Endothelial cell of umbilical vein (primary cell): ENCODE data around the gene ELK3. TPM values are rescaled to one million over a fixed set of nuclear protein-coding genes. Genes with fewer than 3 reads are reported as not detected.

ENCODE experiments used
- BruUV-seq: library from RNA; stranded (reverse); fragments of 400-500 nt; replicated peaks from 2 replicates; lab custom pipeline; 2021; lab: Mats Ljungman, UMichigan
- CTCF ChIA-PET: fragments of 300-600, 350-600 bp; sonication (Branson Sonifier 250); formaldehyde crosslinking; loops from one replicate; lab custom pipeline; 2021; ENCODE audit warnings: antibody characterized with exemption, inconsistent platforms; lab: Charles Lee
- POLR2A ChIA-PET: fragments of 300-600, 350-600 bp; sonication (Branson Sonifier 250); formaldehyde crosslinking; loops from one replicate; lab custom pipeline; 2021; ENCODE audit warnings: antibody characterized with exemption, inconsistent platforms; lab: Charles Lee
- DNase-seq: peaks from one replicate; pipeline ENCODE4 v3.0.0-alpha.2; 2011; ENCODE audit warnings: low read depth, low spot score
- FAIRE-seq: peaks from 2 replicates; lab custom pipeline; 2011; peaks lifted over from hg19 to GRCh38; lab: Jason Lieb, UNC
- H2AFZ ChIP-seq: 2 replicates; pipeline ENCODE4 v1.6.0; 2012; ENCODE audit warnings: low read depth, low read length, control low read depth, inconsistent platforms
- H3K27ac ChIP-seq: 2 replicates; pipeline ENCODE4 v1.5.1; 2011; ENCODE audit warnings: low read depth, mild to moderate bottlenecking, control low read depth, low read length, moderate library complexity; ENCODE audit not compliant: insufficient read depth
- H3K27me3 ChIP-seq, 2 experiments: 2 replicates each; pipeline versions ENCODE4 v1.6.0 to v1.6.1; 2011; ENCODE audit warnings: low read length in 2 of 2, mixed read lengths in 1 of 2; ENCODE audit not compliant: control insufficient read depth in 2 of 2, insufficient read depth in 2 of 2
- H3K36me3 ChIP-seq, 2 experiments: 2 replicates in 1 of 2; 3 replicates in 1 of 2; pipeline ENCODE4 v1.5.1; 2011; ENCODE audit warnings: low read length in 2 of 2, mild to moderate bottlenecking in 1 of 2, moderate library complexity in 1 of 2; ENCODE audit not compliant: control insufficient read depth in 2 of 2, insufficient read depth in 2 of 2; ENCODE audit errors: extremely low read depth in 1 of 2
- H3K4me1 ChIP-seq: 3 replicates; pipeline ENCODE4 v1.5.1; 2011; ENCODE audit warnings: mild to moderate bottlenecking, low read length; ENCODE audit not compliant: control insufficient read depth, insufficient read depth; ENCODE audit errors: extremely low read depth
- H3K4me2 ChIP-seq: 2 replicates; pipeline ENCODE4 v1.6.1; 2011; ENCODE audit warnings: low read length, control low read depth, mixed read lengths; ENCODE audit not compliant: insufficient read depth
- H3K4me3 ChIP-seq, 3 experiments: fragments of 200-600 bp in 1 of 3; sonication (generic), shearing (Covaris generic) in 1 of 3; replicated peaks in 1 of 3; 2 replicates each; pipeline ENCODE4 v1.5.1; 2011 to 2016; ENCODE audit warnings: control low read depth in 3 of 3, low read length in 3 of 3, mild to moderate bottlenecking in 2 of 3, inconsistent platforms in 1 of 3, low read depth in 1 of 3, moderate library complexity in 1 of 3; ENCODE audit not compliant: insufficient read depth in 1 of 3
- H3K79me2 ChIP-seq: 2 replicates; pipeline ENCODE4 v1.6.0; 2012; ENCODE audit warnings: low read length, inconsistent platforms; ENCODE audit not compliant: control insufficient read depth, insufficient read depth
- H3K9ac ChIP-seq: replicated peaks from 2 replicates; pipeline ENCODE3; 2011; ENCODE audit warnings: low read length, control low read depth; ENCODE audit not compliant: insufficient read depth; ENCODE audit errors: extremely low read depth
- H3K9me1 ChIP-seq: replicated peaks from 3 replicates; pipeline ENCODE4 v1.6.0; 2011; ENCODE audit warnings: mild to moderate bottlenecking, low read length; ENCODE audit not compliant: control insufficient read depth, insufficient read depth; ENCODE audit errors: extremely low read depth
- H3K9me3 ChIP-seq: replicated peaks from 2 replicates; pipeline ENCODE4 v1.5.1; 2012; ENCODE audit warnings: low read length, inconsistent platforms; ENCODE audit not compliant: control insufficient read depth, insufficient read depth
- H4K20me1 ChIP-seq: replicated peaks from 2 replicates; pipeline ENCODE3; 2011; ENCODE audit warnings: mild to moderate bottlenecking, low read length; ENCODE audit not compliant: control insufficient read depth, insufficient read depth; ENCODE audit errors: extremely low read depth
- CTCF ChIP-seq, 2 donors: IDR thresholded peaks; 1 replicate in 1 of 2; 2 replicates in 1 of 2; pipeline ENCODE4 v1.5.1; 2011; ENCODE audit warnings: low read length in 2 of 2, mild to moderate bottlenecking in 2 of 2, moderate library complexity in 2 of 2, control low read depth in 1 of 2, inconsistent platforms in 1 of 2, low read depth in 1 of 2; ENCODE audit not compliant: insufficient read depth in 1 of 2; ENCODE audit errors: extremely low read depth in 1 of 2
- EZH2 ChIP-seq: IDR thresholded peaks from 2 replicates; pipeline ENCODE4 v1.6.1; 2012; ENCODE audit warnings: borderline replicate concordance, low read depth, mild to moderate bottlenecking, moderate library complexity, low read length, inconsistent platforms; ENCODE audit not compliant: severe bottlenecking
- FOS ChIP-seq: IDR thresholded peaks from 2 replicates; pipeline ENCODE4 v1.6.1; 2011; ENCODE audit warnings: mild to moderate bottlenecking, low read length, moderate library complexity, borderline replicate concordance; ENCODE audit not compliant: insufficient read depth
- GATA2 ChIP-seq: IDR thresholded peaks from 2 replicates; pipeline ENCODE4 v1.7.0; 2011; ENCODE audit warnings: low read depth, mild to moderate bottlenecking, moderate library complexity, mixed read lengths, low read length; ENCODE audit not compliant: insufficient read length, insufficient read depth
- JUN ChIP-seq: IDR thresholded peaks from 2 replicates; pipeline ENCODE4 v1.6.1; 2011; ENCODE audit warnings: borderline replicate concordance, low read depth; ENCODE audit not compliant: insufficient read length, insufficient read depth
- MAX ChIP-seq: IDR thresholded peaks from 2 replicates; pipeline ENCODE4 v1.6.1; 2011; ENCODE audit not compliant: insufficient read depth, insufficient read length
- MYC ChIP-seq: IDR thresholded peaks from one replicate; pipeline ENCODE4 v1.6.1; 2011; ENCODE audit warnings: mild to moderate bottlenecking, low read depth, low read length
- POLR2A ChIP-seq: IDR thresholded peaks from 2 replicates; pipeline ENCODE4 v1.6.1; 2012; ENCODE audit warnings: low read depth, mild to moderate bottlenecking, control low read depth, low read length
- POLR2AphosphoS5 ChIP-seq: IDR thresholded peaks from 2 replicates; pipeline ENCODE4 v1.6.1; 2012; ENCODE audit warnings: low read depth, mild to moderate bottlenecking, control low read depth, low read length, moderate library complexity; ENCODE audit not compliant: insufficient read depth
- dilution Hi-C: fragments of 300-500 bp; cut with MboI; formaldehyde crosslinking; loops from one replicate; pipeline ENCODE4 v1.15.0; 2019; ENCODE audit warnings: low sequenced_read_pairs; ENCODE audit not compliant: extremely low pct_ligation_motif_present
- intact Hi-C: fragments of 100-400 bp; cut with micrococcal nuclease; formaldehyde crosslinking; loops from one replicate; pipeline ENCODE4 v1.10.0; 2022
- polyA plus RNA-seq, 4 experiments: library from polyadenylated mRNA; depleted of rRNA in 3 of 4; stranded (reverse) in 3 of 4; unstranded in 1 of 4; fragments of >200 nt; gene quantifications; 2 replicates each; pipeline versions ENCODE4 v1.2.1 to v1.2.3, GENCODE V29; 2011 to 2012; ENCODE audit warnings: missing spikeins in 1 of 4
- total RNA-seq: library from RNA; stranded (reverse); gene quantifications from 2 replicates; pipeline ENCODE4 v1.2.3, GENCODE V29; 2021

The ELK3 gene
- total and polyA plus RNA-seq, 2 donors (not counting 3 experiments of a cell fraction or from before 2014, with no cell fraction given), result 64.8 to 132 TPM

- dilution Hi-C loops (no loop called here), intact Hi-C loops (no loop called here)
- BruUV-seq, result no TSS peak
- Histone ChIP-seq H3K4me2 (no peak overlapping the region), H3K27me3 (no peaks in the 10 kb centered on the region), H3K79me2 (peaks cover 96% of the 10 kb centered on the region), H3K4me3 (no peak overlapping the region), H3K9ac (peak overlapping the region; percentile 6), H3K9me1 (no peaks in the 10 kb centered on the region), H3K27ac (no peak overlapping the region), H3K36me3 (peaks cover 19 to 40% of the 10 kb centered on the region in 2 experiments), H3K9me3 (no peaks in the 10 kb centered on the region), H4K20me1 (peaks cover 15% of the 10 kb centered on the region), H3K4me1 (peaks cover 78% of the 10 kb centered on the region), H2AFZ (no peak overlapping the region)
- FAIRE-seq (no peak), DNase-seq (no peak)
- TF ChIP-seq MYC (no peak), GATA2 (no peak), FOS (no peak), JUN (no peak), POLR2AphosphoS5 (no peak), POLR2A (no peak), EZH2 (no peak), CTCF (IDR thresholded peaks at IDR 0.05; ENCODE audit: extremely low read depth in 1 of 2, insufficient read depth in 1 of 2, low read depth in 1 of 2, low read length in 2 of 2) (no peak), MAX (no peak)
- ChIA-PET CTCF (interaction anchor here (1.0 to 1.6 kb wide), 4 partner anchors 11 to 29 kb away, joined by 3 to 5 read pairs (median 4); no protein-coding TSS in a partner anchor), POLR2A (no interaction called here)
Observed at GRCh38 chr12:96239711-96240635, 45.8 kb downstream of the ELK3 start.
